ENCODE measurements around the gene B3GNT5.
A peak's percentile ranks its signal among the peaks of the same experiment; 100 is the strongest.

The B3GNT5 gene

DNA sequence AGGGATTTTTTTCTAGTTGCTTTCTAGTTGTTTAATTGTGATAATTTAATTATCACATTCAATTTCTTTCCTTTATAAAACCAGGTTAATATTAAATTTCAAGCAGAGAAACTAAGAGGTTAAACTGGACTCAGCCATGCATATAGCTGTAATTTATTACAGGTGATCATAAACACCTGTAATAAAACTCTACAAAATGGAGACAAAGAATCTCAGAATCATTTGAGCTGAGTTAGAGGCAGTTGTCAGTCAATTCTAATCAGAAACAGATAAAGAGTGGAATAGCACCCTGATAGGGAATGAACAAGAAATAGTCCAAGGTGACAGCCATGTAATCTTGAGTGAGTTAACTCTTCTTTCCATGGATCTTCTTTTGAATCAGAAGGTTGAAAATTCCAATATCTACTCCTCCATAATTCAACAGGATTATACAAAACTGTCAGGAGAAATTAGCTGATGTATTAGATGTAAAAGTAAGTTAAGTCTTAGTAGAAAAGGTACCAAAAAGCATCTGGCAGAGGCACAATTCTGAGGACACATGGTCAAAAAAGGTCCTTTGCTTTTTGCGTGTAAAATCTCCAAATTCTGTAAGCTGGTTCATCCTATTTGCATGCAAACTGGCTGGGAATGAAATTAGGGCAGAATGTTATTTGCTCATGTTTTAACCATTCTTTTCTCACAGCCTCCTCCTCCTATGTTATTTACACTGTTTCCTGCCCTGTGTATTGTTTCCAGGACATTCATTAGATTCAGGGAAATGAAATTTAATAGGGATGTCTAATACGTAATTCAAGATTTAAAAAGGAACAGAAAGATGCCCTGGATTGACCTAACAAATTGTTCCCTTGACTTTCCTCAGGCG, 39.4 kb upstream of the B3GNT5 start:
- Histone ChIP-seq H3K4me1 (ENCODE audit: control insufficient read depth, low read length) (peaks cover 39% of the 10 kb centered on the region), H3K4me3 (ENCODE audit: low read length) (no peak overlapping the region), H3K9me3 (ENCODE audit: control insufficient read depth, insufficient read depth, low read length) (no peaks in the 10 kb centered on the region), H3K36me3 (ENCODE audit: control insufficient read depth, low read length) (no peaks in the 10 kb centered on the region), H3K9me2 (replicated peaks; ENCODE audit: control insufficient read depth, low read length) (no peaks in the 10 kb centered on the region), H3K79me2 (ENCODE audit: control insufficient read depth, low read length) (no peaks in the 10 kb centered on the region), H3K27me3 (ENCODE audit: control insufficient read depth, low read length) (peaks cover 8% of the 10 kb centered on the region; the same call in 1 of the 2 replicates), H3K4me2 (ENCODE audit: low read length) (peak overlapping the region; percentile 23; the same call in 1 of the 2 replicates), H4K20me1 (ENCODE audit: control insufficient read depth, insufficient read depth, low read depth, low read length) (no peaks in the 10 kb centered on the region), H3K27ac (ENCODE audit: low read depth, low read length) (no peak overlapping the region), H3F3A (ENCODE audit: control insufficient read depth, insufficient read depth) (no peaks in the 10 kb centered on the region)
- TF ChIP-seq EZH2phosphoT487 (IDR thresholded peaks at IDR 0.05; ENCODE audit: borderline replicate concordance, low read length) = no peak
- TF ChIP-seq, protein P1, sequence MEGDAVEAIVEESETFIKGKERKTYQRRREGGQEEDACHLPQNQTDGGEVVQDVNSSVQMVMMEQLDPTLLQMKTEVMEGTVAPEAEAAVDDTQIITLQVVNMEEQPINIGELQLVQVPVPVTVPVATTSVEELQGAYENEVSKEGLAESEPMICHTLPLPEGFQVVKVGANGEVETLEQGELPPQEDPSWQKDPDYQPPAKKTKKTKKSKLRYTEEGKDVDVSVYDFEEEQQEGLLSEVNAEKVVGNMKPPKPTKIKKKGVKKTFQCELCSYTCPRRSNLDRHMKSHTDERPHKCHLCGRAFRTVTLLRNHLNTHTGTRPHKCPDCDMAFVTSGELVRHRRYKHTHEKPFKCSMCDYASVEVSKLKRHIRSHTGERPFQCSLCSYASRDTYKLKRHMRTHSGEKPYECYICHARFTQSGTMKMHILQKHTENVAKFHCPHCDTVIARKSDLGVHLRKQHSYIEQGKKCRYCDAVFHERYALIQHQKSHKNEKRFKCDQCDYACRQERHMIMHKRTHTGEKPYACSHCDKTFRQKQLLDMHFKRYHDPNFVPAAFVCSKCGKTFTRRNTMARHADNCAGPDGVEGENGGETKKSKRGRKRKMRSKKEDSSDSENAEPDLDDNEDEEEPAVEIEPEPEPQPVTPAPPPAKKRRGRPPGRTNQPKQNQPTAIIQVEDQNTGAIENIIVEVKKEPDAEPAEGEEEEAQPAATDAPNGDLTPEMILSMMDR (IDR thresholded peaks at IDR 0.05; ENCODE audit: low read depth, low read length, poor library complexity, severe bottlenecking) = no peak

DNA sequence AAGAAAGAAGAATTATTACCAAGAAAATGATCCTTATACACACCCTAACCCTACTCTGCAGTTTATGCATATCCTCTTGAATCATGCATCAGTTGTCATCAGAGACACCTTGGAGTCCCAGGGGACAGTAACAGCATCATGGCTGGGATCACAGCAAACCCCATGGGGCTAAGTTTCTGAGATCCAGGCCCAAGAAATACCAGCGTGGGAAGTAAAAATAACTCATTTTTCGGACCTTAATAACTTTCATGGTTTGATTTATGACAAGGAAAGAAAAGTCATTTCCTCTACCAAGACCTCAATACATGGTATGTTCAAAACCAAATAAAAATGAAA, 38.8 kb upstream of the B3GNT5 start:
- no peaks in the 10 kb centered on the region for H4K20me1 ChIP-seq (ENCODE audit: control insufficient read depth, insufficient read depth, low read depth, low read length)
- no peaks in the 10 kb centered on the region for H3K9me2 ChIP-seq (replicated peaks; ENCODE audit: control insufficient read depth, low read length)
- no peaks in the 10 kb centered on the region for H3K79me2 ChIP-seq (ENCODE audit: control insufficient read depth, low read length)
- TF ChIP-seq, protein P1 (IDR thresholded peaks at IDR 0.05; ENCODE audit: low read depth, low read length, poor library complexity, severe bottlenecking) = no peak
- no peak for TF ChIP-seq EZH2phosphoT487 (IDR thresholded peaks at IDR 0.05; ENCODE audit: borderline replicate concordance, low read length)
- no peaks in the 10 kb centered on the region for H3F3A ChIP-seq (ENCODE audit: control insufficient read depth, insufficient read depth)
- peaks cover 8% of the 10 kb centered on the region; the same call in 1 of the 2 replicates for H3K27me3 ChIP-seq (ENCODE audit: control insufficient read depth, low read length)
- H3K4me1 ChIP-seq (ENCODE audit: control insufficient read depth, low read length) = peaks cover 39% of the 10 kb centered on the region
- 0 out of 2 replicates have a peak overlapping the region, but pooled peaks have one; percentile 23 for H3K4me2 ChIP-seq (ENCODE audit: low read length)
- H3K27ac ChIP-seq (ENCODE audit: low read depth, low read length) = no peak overlapping the region
- no peak overlapping the region for H3K4me3 ChIP-seq (ENCODE audit: low read length)
- H3K36me3 ChIP-seq (ENCODE audit: control insufficient read depth, low read length) = no peaks in the 10 kb centered on the region
- H3K9me3 ChIP-seq (ENCODE audit: control insufficient read depth, insufficient read depth, low read length) = no peaks in the 10 kb centered on the region

DNA sequence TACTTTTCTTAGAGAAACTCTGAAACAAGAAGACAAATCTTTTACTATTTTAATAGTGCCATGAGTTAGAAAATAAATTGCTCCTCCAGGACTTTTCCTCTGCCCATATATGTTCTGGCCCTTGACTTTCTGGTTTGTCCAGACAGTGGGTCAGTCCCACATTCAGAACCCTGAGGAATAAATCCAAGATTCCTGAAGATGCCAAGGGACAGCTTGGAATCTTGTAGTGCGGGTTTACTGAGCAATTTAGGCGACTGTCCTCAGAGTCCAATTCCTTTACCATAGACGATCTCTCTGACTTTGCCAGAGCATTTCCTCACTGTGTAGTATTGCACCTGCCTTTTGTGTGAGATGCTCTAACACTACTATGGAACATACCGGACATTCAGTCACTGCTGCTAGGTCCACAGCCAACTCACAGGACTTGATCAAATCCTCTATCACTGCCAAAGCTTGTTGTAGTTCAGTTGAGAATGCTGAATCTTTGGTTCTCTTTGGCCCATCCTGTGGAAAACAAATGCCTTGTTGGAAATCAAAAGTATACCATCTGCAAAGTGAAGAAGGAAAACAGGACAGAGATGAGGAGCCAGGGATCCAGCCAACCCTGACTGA, 37.4 kb upstream of the B3GNT5 start:
- H3K27ac ChIP-seq (ENCODE audit: low read depth, low read length) = no peak overlapping the region

More for the DNA sequence above, 37.4 kb upstream of the B3GNT5 start:
- Histone ChIP-seq H3K4me1 (ENCODE audit: control insufficient read depth, low read length) (peaks cover 35% of the 10 kb centered on the region), H3K9me2 (replicated peaks; ENCODE audit: control insufficient read depth, low read length) (no peaks in the 10 kb centered on the region), H3K79me2 (ENCODE audit: control insufficient read depth, low read length) (no peaks in the 10 kb centered on the region), H3F3A (ENCODE audit: control insufficient read depth, insufficient read depth) (no peaks in the 10 kb centered on the region), H3K27me3 (ENCODE audit: control insufficient read depth, low read length) (peaks cover 8% of the 10 kb centered on the region; the same call in 1 of the 2 replicates), H4K20me1 (ENCODE audit: control insufficient read depth, insufficient read depth, low read depth, low read length) (no peaks in the 10 kb centered on the region), H3K4me3 (ENCODE audit: low read length) (no peak overlapping the region), H3K9me3 (ENCODE audit: control insufficient read depth, insufficient read depth, low read length) (no peaks in the 10 kb centered on the region), H3K36me3 (ENCODE audit: control insufficient read depth, low read length) (no peaks in the 10 kb centered on the region), H3K4me2 (ENCODE audit: low read length) (no peak overlapping the region)
- TF ChIP-seq, protein P1 (IDR thresholded peaks at IDR 0.05; ENCODE audit: low read depth, low read length, poor library complexity, severe bottlenecking) = no peak
- no peak for TF ChIP-seq EZH2phosphoT487 (IDR thresholded peaks at IDR 0.05; ENCODE audit: borderline replicate concordance, low read length)
